ENCODE measurements around the gene RNF11.

RNF11 gene

DNA sequence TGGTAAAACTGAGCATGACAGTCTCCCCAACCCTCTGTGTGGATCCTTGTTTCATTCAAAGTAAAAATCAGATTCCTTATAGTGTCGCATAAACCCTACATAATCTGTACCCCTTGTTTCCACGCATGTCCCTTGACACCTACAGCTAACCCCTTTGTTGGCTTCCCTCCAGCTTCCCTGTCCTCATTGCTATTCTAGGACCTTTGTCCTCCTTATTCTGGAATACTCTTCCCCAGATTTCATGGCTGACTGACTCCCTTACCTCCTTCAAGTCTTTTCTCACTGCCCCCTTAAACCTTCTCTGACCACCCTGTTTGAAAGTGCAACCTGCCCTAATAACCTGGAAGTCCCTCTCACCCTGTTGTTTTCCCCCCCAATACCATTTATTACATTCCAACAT lies 4.0 kb downstream of the RNF11 start:
- TF ChIP-seq SIN3A (IDR thresholded peaks at IDR 0.05; ENCODE audit: borderline replicate concordance, insufficient read depth, low read length): no peak
- no peak for TF ChIP-seq POLR2AphosphoS5 (IDR thresholded peaks at IDR 0.05; ENCODE audit: low read depth, low read length)
- TF ChIP-seq FOXP2 (optimal IDR thresholded peaks at IDR 0.05; ENCODE audit: borderline replicate concordance, extremely low read depth, extremely low read length, insufficient read depth): no peak

GRCh38 chr1:51241119-51241518 lies 5.0 kb downstream of the RNF11 start:
- TF ChIP-seq POLR2AphosphoS5 (IDR thresholded peaks at IDR 0.05; ENCODE audit: low read depth, low read length) (no peak), TAF1 (IDR thresholded peaks at IDR 0.05; ENCODE audit: borderline replicate concordance, insufficient read depth, low read length) (no peak), REST (IDR thresholded peaks at IDR 0.05; ENCODE audit: insufficient read depth in 1 of 2, low read depth in 2 of 2, low read length in 2 of 2) (no peak), SIN3A (IDR thresholded peaks at IDR 0.05; ENCODE audit: borderline replicate concordance, insufficient read depth, low read length) (no peak), FOXP2 (optimal IDR thresholded peaks at IDR 0.05; ENCODE audit: borderline replicate concordance, extremely low read depth, extremely low read length, insufficient read depth) (no peak)

- TF ChIP-seq POLR2AphosphoS5 (IDR thresholded peaks at IDR 0.05; ENCODE audit: low read depth, low read length) (no peak), FOXP2 (optimal IDR thresholded peaks at IDR 0.05; ENCODE audit: borderline replicate concordance, extremely low read depth, extremely low read length, insufficient read depth) (no peak), SIN3A (IDR thresholded peaks at IDR 0.05; ENCODE audit: borderline replicate concordance, insufficient read depth, low read length) (no peak), TAF1 (IDR thresholded peaks at IDR 0.05; ENCODE audit: borderline replicate concordance, insufficient read depth, low read length) (no peak), REST (IDR thresholded peaks at IDR 0.05; ENCODE audit: insufficient read depth in 1 of 2, low read depth in 2 of 2, low read length in 2 of 2) (no peak)
These were observed 6.5 kb downstream of the RNF11 start for GRCh38 chr1:51242546-51242945.

GRCh38 chr1:51247022-51247421 lies 10.9 kb downstream of the RNF11 start:
- TF ChIP-seq REST (IDR thresholded peaks at IDR 0.05; ENCODE audit: insufficient read depth in 1 of 2, low read depth in 2 of 2, low read length in 2 of 2): no peak
- no peak for TF ChIP-seq SIN3A (IDR thresholded peaks at IDR 0.05; ENCODE audit: borderline replicate concordance, insufficient read depth, low read length)
- TF ChIP-seq FOXP2 (optimal IDR thresholded peaks at IDR 0.05; ENCODE audit: borderline replicate concordance, extremely low read depth, extremely low read length, insufficient read depth): no peak
- TF ChIP-seq TAF1 (IDR thresholded peaks at IDR 0.05; ENCODE audit: borderline replicate concordance, insufficient read depth, low read length): no peak

- TF ChIP-seq SIN3A (IDR thresholded peaks at IDR 0.05; ENCODE audit: borderline replicate concordance, insufficient read depth, low read length) (no peak), TAF1 (IDR thresholded peaks at IDR 0.05; ENCODE audit: borderline replicate concordance, insufficient read depth, low read length) (no peak)
These were observed 11.4 kb downstream of the RNF11 start for GRCh38 chr1:51247499-51247898.

- no peak for TF ChIP-seq FOXP2 (optimal IDR thresholded peaks at IDR 0.05; ENCODE audit: borderline replicate concordance, extremely low read depth, extremely low read length, insufficient read depth)
- no peak for TF ChIP-seq POLR2AphosphoS5 (IDR thresholded peaks at IDR 0.05; ENCODE audit: low read depth, low read length)
- TF ChIP-seq REST (IDR thresholded peaks at IDR 0.05; ENCODE audit: insufficient read depth in 1 of 2, low read depth in 2 of 2, low read length in 2 of 2): no peak
- no peak for TF ChIP-seq SIN3A (IDR thresholded peaks at IDR 0.05; ENCODE audit: borderline replicate concordance, insufficient read depth, low read length)
- TF ChIP-seq TAF1 (IDR thresholded peaks at IDR 0.05; ENCODE audit: borderline replicate concordance, insufficient read depth, low read length): no peak
These were observed 13.4 kb downstream of the RNF11 start for GRCh38 chr1:51249445-51249844.

All from PFSK-1 (cell line).